ENCODE results near the gene CDH7. TPM values are rescaled to one million over a fixed set of nuclear protein-coding genes. Genes with fewer than 3 reads are reported as not detected.

CDH7 gene
- total and polyA plus RNA-seq, 2 of the 13 experiments (the other 11 are each of a cell fraction or from before 2014, with no cell fraction given): not detected

GRCh38 chr18:65907281-65907680 is 156.5 kb downstream of the CDH7 start:
- no peak for DNase-seq (ENCODE audit: low spot score)
- Histone ChIP-seq H3K9me3 (ENCODE audit: low read length) (no peaks in the 10 kb centered on the region), H3K36me3 (replicated peaks in 1 of 2; ENCODE audit: control insufficient read depth in 1 of 2, insufficient read depth in 2 of 2, low read length in 2 of 2) (no peaks in the 10 kb centered on the region), H3K4me2 (ENCODE audit: low read depth, low read length) (no peak overlapping the region), H3K4me1 (ENCODE audit: insufficient read depth, low read length) (no peaks in the 10 kb centered on the region), H3K79me2 (ENCODE audit: insufficient read depth, low read length) (no peaks in the 10 kb centered on the region), H4K20me1 (ENCODE audit: insufficient read depth, low read length) (no peaks in the 10 kb centered on the region), H3K27me3 (ENCODE audit: control insufficient read depth in 1 of 2, insufficient read depth in 2 of 2, low read length in 2 of 2) (no peaks in the 10 kb centered on the region), H3K9ac (ENCODE audit: insufficient read depth, low read depth, low read length) (no peak overlapping the region), H2AFZ (ENCODE audit: low read length) (no peak overlapping the region), H3K4me3 (replicated peaks in 1 of 3; ENCODE audit: insufficient read depth in 1 of 3, low read depth in 2 of 3, low read length in 3 of 3) (no peak overlapping the region), H3K27ac (ENCODE audit: extremely low read length, insufficient read depth, low read length) (no peak overlapping the region)
- BruUV-seq (replicated peaks): no TSS peak
- FAIRE-seq: no peak
- ATAC-seq: no peak
- no peak for TF ChIP-seq TEF (CRISPR knock-in tag; IDR thresholded peaks at IDR 0.05)
- TF ChIP-seq ZNF607 (CRISPR knock-in tag; IDR thresholded peaks at IDR 0.05; ENCODE audit: borderline replicate concordance): no peak
- no peak for TF ChIP-seq ZNF670 (CRISPR knock-in tag; IDR thresholded peaks at IDR 0.05; ENCODE audit: borderline replicate concordance)
- TF ChIP-seq ZNF790 (CRISPR knock-in tag; IDR thresholded peaks at IDR 0.05; ENCODE audit: borderline replicate concordance): no peak
- TF ChIP-seq ZFP36 (IDR thresholded peaks at IDR 0.05; ENCODE audit: borderline replicate concordance, low read depth, low read length, partially characterized antibody): no peak
- no peak for TF ChIP-seq ZNF407 (CRISPR knock-in tag; IDR thresholded peaks at IDR 0.05; ENCODE audit: not compliant biosample characterization)
- TF ChIP-seq TEAD2 (CRISPR knock-in tag; IDR thresholded peaks at IDR 0.05): no peak
- TF ChIP-seq NFE2 (CRISPR knock-in tag; IDR thresholded peaks at IDR 0.05): no peak
- no peak for TF ChIP-seq MAFF (IDR thresholded peaks at IDR 0.05; ENCODE audit: low read depth, low read length)
- no peak for TF ChIP-seq SMARCE1 (IDR thresholded peaks at IDR 0.05; ENCODE audit: borderline replicate concordance)
- no peak for TF ChIP-seq ZNF781 (CRISPR knock-in tag; IDR thresholded peaks at IDR 0.05; ENCODE audit: borderline replicate concordance, not compliant biosample characterization)
- TF ChIP-seq ZNF720 (CRISPR knock-in tag; IDR thresholded peaks at IDR 0.05): no peak
- TF ChIP-seq CREBL2 (CRISPR knock-in tag; IDR thresholded peaks at IDR 0.05; ENCODE audit: borderline replicate concordance): no peak
- CTCF ChIA-PET (ENCODE audit: low intra/inter-chr PET ratio, low total read pairs): no interaction called here
- WGBS (ENCODE audit: low lambda C conversion rate): 0% methylated on average over 2 of the region's 2 CpGs
- intact Hi-C loops (cut with micrococcal nuclease; ENCODE audit: unreplicated experiment): no loop called here
- in situ Hi-C loops (cut with HindIII; ENCODE audit: extremely low pct_ligation_motif_present, low pct_unique_long_range_greater_than_20kb): no loop called here
- POLR2A ChIA-PET: no interaction called here

Data from HepG2 (cell line).